22Rv1 (cell line): Measurements from ENCODE around the gene RASSF5.

Experiments
- H3K27ac ChIP-seq: fragments of 450-650 bp; 2 replicates; pipeline ENCODE4 v1.5.1; 2017
- CTCF ChIP-seq: fragments of 450-650 bp; IDR thresholded peaks from 2 replicates; pipeline ENCODE4 v1.5.1; 2017; ENCODE audit warnings: mild to moderate bottlenecking
- ZFX ChIP-seq: fragments of 450-650 bp; IDR thresholded peaks from 2 replicates; pipeline ENCODE4 v1.6.1; 2017; ENCODE audit warnings: antibody characterized with exemption, borderline replicate concordance

Gene RASSF5

GRCh38 chr1:206510371-206510770 is 3.0 kb downstream of the RASSF5 start:
- no peak overlapping the region for H3K27ac ChIP-seq
- TF ChIP-seq ZFX (no peak), CTCF (no peak)

GRCh38 chr1:206511362-206512057 is 4.2 kb downstream of the RASSF5 start:
- H3K27ac ChIP-seq: no peak overlapping the region
- TF ChIP-seq ZFX (no peak), CTCF (no peak)

GRCh38 chr1:206512058-206512850 is 4.9 kb downstream of the RASSF5 start:
- H3K27ac ChIP-seq: no peak overlapping the region
- no peak for TF ChIP-seq CTCF
- TF ChIP-seq ZFX: no peak

GRCh38 chr1:206512851-206513180 is 5.5 kb downstream of the RASSF5 start:
- H3K27ac ChIP-seq: no peak overlapping the region
- TF ChIP-seq CTCF (no peak), ZFX (no peak)

GRCh38 chr1:206513312-206514111 is 6.2 kb downstream of the RASSF5 start:
- no peak overlapping the region for H3K27ac ChIP-seq

GRCh38 chr1:206514813-206515387 is 7.6 kb downstream of the RASSF5 start:
- TF ChIP-seq ZFX (no peak), CTCF (no peak)
- H3K27ac ChIP-seq: no peak overlapping the region

More at GRCh38 chr1:206513312-206514111, 6.2 kb downstream of the RASSF5 start:
- TF ChIP-seq CTCF (no peak), ZFX (no peak)

GRCh38 chr1:206516728-206516990 is 9.3 kb downstream of the RASSF5 start:
- no peak overlapping the region for H3K27ac ChIP-seq
- TF ChIP-seq ZFX (no peak), CTCF (no peak)
